OCI-LY7 (cell line): Measurements from ENCODE around the gene ZBTB16. TPM values are rescaled to one million over a fixed set of nuclear protein-coding genes. Genes with fewer than 3 reads are reported as not detected.

ENCODE experiments used
- BruUV-seq: library from RNA; stranded (reverse); fragments of 400-500 nt; replicated peaks from 2 replicates; lab custom pipeline; 2021; lab: Mats Ljungman, UMichigan
- CTCF ChIA-PET: fragments of 300-600 bp; sonication (Branson Sonifier 250); formaldehyde crosslinking; loops from one replicate; lab custom pipeline; 2022; ENCODE audit warnings: antibody characterized with exemption; ENCODE audit not compliant: unreplicated experiment; lab: Charles Lee
- POLR2A ChIA-PET: fragments of 300-600 bp; sonication (Branson Sonifier 250); formaldehyde crosslinking; loops from one replicate; lab custom pipeline; 2022; ENCODE audit warnings: antibody characterized with exemption; lab: Charles Lee
- DNase-seq: peaks from one replicate; pipeline ENCODE4 v3.0.0-alpha.2; 2015; ENCODE audit warnings: low spot score
- H2AFZ ChIP-seq: fragments of 200-600 bp; sonication (generic), shearing (Covaris generic); 2 replicates; pipeline ENCODE4 v1.6.1; 2014; ENCODE audit warnings: mild to moderate bottlenecking, antibody characterized with exemption, low read length, moderate library complexity
- H3K27ac ChIP-seq: fragments of 200-600 bp; sonication (generic); 2 replicates; pipeline ENCODE4 v1.5.1; 2014; ENCODE audit warnings: mixed run types, low read depth, mild to moderate bottlenecking, moderate library complexity, low read length, inconsistent platforms; ENCODE audit not compliant: poor library complexity, severe bottlenecking
- H3K36me3 ChIP-seq: fragments of 200-600 bp; sonication (generic); 2 replicates; pipeline ENCODE4 v1.6.1; 2014; ENCODE audit warnings: mild to moderate bottlenecking, antibody characterized with exemption, low read length, moderate library complexity, mixed read lengths; ENCODE audit not compliant: insufficient read depth
- H3K4me1 ChIP-seq: fragments of 200-600 bp; sonication (generic); 2 replicates; pipeline ENCODE4 v1.5.1; 2014; ENCODE audit warnings: mild to moderate bottlenecking, low read length; ENCODE audit not compliant: insufficient read depth, poor library complexity, severe bottlenecking
- H3K4me2 ChIP-seq: fragments of 200-600 bp; sonication (generic); 2 replicates; pipeline ENCODE4 v1.6.1; 2014; ENCODE audit warnings: mild to moderate bottlenecking, low read length
- H3K4me3 ChIP-seq: fragments of 200-600 bp; sonication (generic); 2 replicates; pipeline ENCODE4 v1.5.1; 2014; ENCODE audit warnings: mild to moderate bottlenecking, low read depth, low read length; ENCODE audit not compliant: poor library complexity, severe bottlenecking
- H3K79me2 ChIP-seq: fragments of 200-600 bp; sonication (generic); 2 replicates; pipeline ENCODE4 v1.6.1; 2016; ENCODE audit warnings: low read depth, mild to moderate bottlenecking, low read length, moderate library complexity, mixed read lengths; ENCODE audit not compliant: insufficient read depth
- H3K9me2 ChIP-seq: fragments of 200-600 bp; sonication (generic); 2 replicates; pipeline ENCODE4 v1.6.1; 2016; ENCODE audit warnings: mild to moderate bottlenecking, low read length, mixed read lengths; ENCODE audit not compliant: insufficient read depth
- H3K9me3 ChIP-seq: fragments of 200-600 bp; sonication (generic); 2 replicates; pipeline ENCODE4 v1.6.1; 2014; ENCODE audit warnings: mild to moderate bottlenecking, mixed run types, low read length, mixed read lengths
- H4K20me1 ChIP-seq: fragments of 200-600 bp; sonication (generic); 2 replicates; pipeline ENCODE4 v1.6.1; 2014; ENCODE audit warnings: mild to moderate bottlenecking, antibody characterized with exemption, low read length, moderate library complexity, mixed read lengths; ENCODE audit not compliant: insufficient read depth
- EZH2phosphoT487 ChIP-seq: fragments of 200-600 bp; sonication (generic); IDR thresholded peaks from 2 replicates; pipeline ENCODE4 v1.6.1; 2018; ENCODE audit warnings: low read depth, borderline replicate concordance, mild to moderate bottlenecking, mixed run types, antibody characterized with exemption, low read length, moderate library complexity, mixed read lengths
- intact Hi-C: fragments of 100-400 bp; cut with micrococcal nuclease; formaldehyde crosslinking; loops from one replicate; pipeline ENCODE4 v1.10.0; 2022; ENCODE audit not compliant: unreplicated experiment
- total RNA-seq, 2 experiments: library from RNA; depleted of rRNA in 1 of 2; stranded (reverse); fragments of >200 nt in 1 of 2; shearing (Covaris generic) in 1 of 2; gene quantifications; 2 replicates each; pipeline ENCODE4 v1.2.3, GENCODE V29; 2014 to 2022
- TF ChIP-seq, protein P1 (sequence below): fragments of 200-600 bp; sonication (generic); conservative IDR thresholded peaks from 2 replicates; pipeline ENCODE4 v1.5.1; 2014; ENCODE audit warnings: mild to moderate bottlenecking, antibody characterized with exemption, low read length, moderate library complexity, mixed read lengths

Gene ZBTB16
- total RNA-seq, 2 experiments from 2014 or later, result not detected

DNA sequence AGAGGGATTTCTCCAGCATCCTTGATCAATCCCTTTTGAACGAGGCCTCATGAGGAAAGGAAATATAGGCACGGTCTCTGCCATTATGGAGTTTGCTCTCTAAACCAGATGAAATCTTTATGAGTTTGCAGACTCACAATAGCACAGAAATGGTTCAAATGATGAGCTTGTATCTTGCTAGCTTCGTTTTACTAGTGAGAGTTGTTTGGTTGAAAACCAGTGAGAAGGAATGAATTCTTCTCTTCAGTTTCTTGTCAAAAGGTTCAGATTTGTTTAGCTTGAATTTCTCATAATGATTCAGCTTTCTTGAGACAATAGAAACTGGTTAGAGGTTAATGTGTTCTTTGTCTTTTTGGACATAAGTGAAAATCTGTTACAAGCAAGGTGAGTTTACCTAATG, 92.7 kb downstream of the ZBTB16 start:
- CTCF ChIA-PET, result no interaction called here
- H3K4me2 ChIP-seq, result no peak overlapping the region
- no peak for TF ChIP-seq EZH2phosphoT487
- TF ChIP-seq, protein P1, sequence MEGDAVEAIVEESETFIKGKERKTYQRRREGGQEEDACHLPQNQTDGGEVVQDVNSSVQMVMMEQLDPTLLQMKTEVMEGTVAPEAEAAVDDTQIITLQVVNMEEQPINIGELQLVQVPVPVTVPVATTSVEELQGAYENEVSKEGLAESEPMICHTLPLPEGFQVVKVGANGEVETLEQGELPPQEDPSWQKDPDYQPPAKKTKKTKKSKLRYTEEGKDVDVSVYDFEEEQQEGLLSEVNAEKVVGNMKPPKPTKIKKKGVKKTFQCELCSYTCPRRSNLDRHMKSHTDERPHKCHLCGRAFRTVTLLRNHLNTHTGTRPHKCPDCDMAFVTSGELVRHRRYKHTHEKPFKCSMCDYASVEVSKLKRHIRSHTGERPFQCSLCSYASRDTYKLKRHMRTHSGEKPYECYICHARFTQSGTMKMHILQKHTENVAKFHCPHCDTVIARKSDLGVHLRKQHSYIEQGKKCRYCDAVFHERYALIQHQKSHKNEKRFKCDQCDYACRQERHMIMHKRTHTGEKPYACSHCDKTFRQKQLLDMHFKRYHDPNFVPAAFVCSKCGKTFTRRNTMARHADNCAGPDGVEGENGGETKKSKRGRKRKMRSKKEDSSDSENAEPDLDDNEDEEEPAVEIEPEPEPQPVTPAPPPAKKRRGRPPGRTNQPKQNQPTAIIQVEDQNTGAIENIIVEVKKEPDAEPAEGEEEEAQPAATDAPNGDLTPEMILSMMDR, result no peak
- no peaks in the 10 kb centered on the region for H3K79me2 ChIP-seq
- no peaks in the 10 kb centered on the region for H3K9me3 ChIP-seq
- H3K36me3 ChIP-seq, result no peaks in the 10 kb centered on the region
- H3K9me2 ChIP-seq, result no peaks in the 10 kb centered on the region
- H3K4me3 ChIP-seq, result no peak overlapping the region
- H3K27ac ChIP-seq, result no peak overlapping the region
- H3K4me1 ChIP-seq, result no peaks in the 10 kb centered on the region
- POLR2A ChIA-PET, result interaction anchor here (0.6 kb wide), 1 partner anchor 83 kb away, joined by 4 read pairs; no protein-coding TSS in a partner anchor
- H4K20me1 ChIP-seq, result no peaks in the 10 kb centered on the region
- no TSS peak for BruUV-seq
- intact Hi-C loops, result no loop called here
- no peak overlapping the region for H2AFZ ChIP-seq
- DNase-seq, result no peak

DNA sequence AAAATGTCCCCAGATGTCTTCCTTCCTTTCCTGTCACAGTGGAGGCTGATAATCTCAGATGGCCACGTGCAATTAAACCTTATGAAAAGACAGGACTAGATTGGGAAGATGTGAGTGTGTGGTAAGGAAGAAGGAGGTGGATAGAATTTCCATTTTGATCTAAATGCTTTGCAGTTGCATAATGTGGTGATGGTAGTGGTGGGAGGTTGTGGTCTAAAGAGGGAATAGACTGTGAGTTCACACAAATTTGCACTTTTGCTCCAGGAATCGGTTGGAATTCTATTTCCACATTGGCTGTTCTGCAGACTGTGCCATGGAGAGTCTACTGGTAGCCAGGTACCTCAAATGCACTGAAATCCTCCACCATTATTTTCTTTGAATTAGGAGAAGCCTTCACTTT, 93.3 kb downstream of the ZBTB16 start:
- H3K9me3 ChIP-seq, result no peaks in the 10 kb centered on the region
- H3K9me2 ChIP-seq, result no peaks in the 10 kb centered on the region
- DNase-seq, result no peak
- no peaks in the 10 kb centered on the region for H3K4me1 ChIP-seq
- H3K4me3 ChIP-seq, result no peak overlapping the region
- ChIA-PET POLR2A (no interaction called here), CTCF (no interaction called here)
- TF ChIP-seq, protein P1, result no peak
- no peak for TF ChIP-seq EZH2phosphoT487
- no peak overlapping the region for H2AFZ ChIP-seq
- H3K36me3 ChIP-seq, result no peaks in the 10 kb centered on the region
- H3K79me2 ChIP-seq, result no peaks in the 10 kb centered on the region
- H3K4me2 ChIP-seq, result no peak overlapping the region
- intact Hi-C loops, result no loop called here
- H3K27ac ChIP-seq, result no peak overlapping the region
- no peaks in the 10 kb centered on the region for H4K20me1 ChIP-seq
- BruUV-seq, result no TSS peak

DNA sequence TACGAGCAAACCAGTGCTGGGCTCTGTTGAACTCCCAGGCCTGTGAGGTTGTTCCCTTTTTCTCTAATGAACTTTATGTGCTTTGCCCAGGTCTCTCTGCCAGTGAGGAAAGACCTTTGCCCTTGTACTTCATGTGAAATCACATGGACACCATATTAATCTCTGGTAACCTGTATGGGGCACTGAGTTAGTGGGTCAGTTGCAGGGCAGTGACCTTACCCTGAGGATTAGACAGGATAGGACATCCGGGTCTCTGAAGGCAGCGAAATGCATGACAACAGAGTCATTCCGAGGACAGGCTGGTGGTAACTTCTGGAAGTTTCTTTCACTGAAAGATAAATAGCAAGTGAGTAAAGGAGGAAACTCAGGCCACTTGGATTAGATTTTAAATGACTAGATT, 93.7 kb downstream of the ZBTB16 start:
- no peak for DNase-seq
- BruUV-seq, result no TSS peak
- H2AFZ ChIP-seq, result no peak overlapping the region
- POLR2A ChIA-PET, result no interaction called here
- CTCF ChIA-PET, result no interaction called here
- no peaks in the 10 kb centered on the region for H4K20me1 ChIP-seq
- no peaks in the 10 kb centered on the region for H3K9me3 ChIP-seq
- H3K4me2 ChIP-seq, result no peak overlapping the region
- intact Hi-C loops, result no loop called here
- no peak for TF ChIP-seq EZH2phosphoT487
- TF ChIP-seq, protein P1, result no peak
- no peak overlapping the region for H3K27ac ChIP-seq
- no peaks in the 10 kb centered on the region for H3K79me2 ChIP-seq
- no peaks in the 10 kb centered on the region for H3K36me3 ChIP-seq
- peaks cover 2% of the 10 kb centered on the region for H3K4me1 ChIP-seq
- H3K4me3 ChIP-seq, result no peak overlapping the region
- H3K9me2 ChIP-seq, result no peaks in the 10 kb centered on the region
